HepG2 (cell line): ENCODE data around the gene GNRH2. TPM values are rescaled to one million over a fixed set of nuclear protein-coding genes. Genes with fewer than 3 reads are reported as not detected.

Experiments used
- HMG20B ChIP-seq: conservative IDR thresholded peaks from 2 replicates; pipeline ENCODE4 v1.6.1; 2016; ENCODE audit warnings: missing genetic modification reagents, missing compliant biosample characterization
- HNRNPLL ChIP-seq: fragments of 200-400 bp; formaldehyde crosslinking; IDR thresholded peaks from 2 replicates; pipeline ENCODE4 v1.6.1; 2017; ENCODE audit warnings: mild to moderate bottlenecking, low read depth, low read length; ENCODE audit not compliant: poor library complexity, severe bottlenecking
- MLLT10 ChIP-seq: sonication (generic); formaldehyde crosslinking; IDR thresholded peaks from 2 replicates; pipeline ENCODE4 v1.4.0; 2020; ENCODE audit warnings: missing genetic modification reagents
- NBN ChIP-seq: fragments of 450-650 bp; conservative IDR thresholded peaks from 2 replicates; pipeline ENCODE4 v1.6.1; 2017
- NR2F2 ChIP-seq: IDR thresholded peaks from 2 replicates; pipeline ENCODE4 v1.6.1; 2012; ENCODE audit warnings: low read depth, inconsistent platforms, borderline replicate concordance
- ZNF274 ChIP-seq: sonication (generic); formaldehyde crosslinking; IDR thresholded peaks from 2 replicates; pipeline ENCODE4 v1.5.1; 2020; ENCODE audit warnings: mild to moderate bottlenecking, missing genetic modification reagents
- ZNF33A ChIP-seq: sonication (generic); formaldehyde crosslinking; IDR thresholded peaks from 2 replicates; pipeline ENCODE4 v1.5.1; 2020; ENCODE audit warnings: missing genetic modification reagents, mild to moderate bottlenecking, moderate library complexity, borderline replicate concordance
- ZNF563 ChIP-seq: sonication (generic); formaldehyde crosslinking; IDR thresholded peaks from 2 replicates; pipeline ENCODE4 v1.8.0; 2022; ENCODE audit warnings: mild to moderate bottlenecking, moderate library complexity, missing genetic modification reagents
- ZNF782 ChIP-seq: sonication (generic); formaldehyde crosslinking; IDR thresholded peaks from 2 replicates; pipeline ENCODE4 v1.4.0; 2020; ENCODE audit warnings: missing genetic modification reagents, mild to moderate bottlenecking, borderline replicate concordance
- ZNF790 ChIP-seq: sonication (generic); formaldehyde crosslinking; IDR thresholded peaks from 2 replicates; pipeline ENCODE4 v1.8.0; 2022; ENCODE audit warnings: missing genetic modification reagents, mild to moderate bottlenecking, borderline replicate concordance
- ZSCAN21 ChIP-seq: sonication (generic); formaldehyde crosslinking; IDR thresholded peaks from 2 replicates; pipeline ENCODE4 v1.8.0; 2022; ENCODE audit warnings: mild to moderate bottlenecking, missing genetic modification reagents, moderate library complexity, borderline replicate concordance
- polyA plus RNA-seq, 8 experiments: library from polyadenylated mRNA; depleted of rRNA in 3 of 8; stranded (reverse) in 7 of 8; unstranded in 1 of 8; fragments of >200 nt; fragmentation: Illumina TruSeq in 4 of 8; extraction: Trizol in 4 of 8; gene quantifications; 2 replicates each; pipeline versions ENCODE4 v1.2.1 to v1.2.3, GENCODE V29; 2011 to 2016; ENCODE audit warnings: low read depth in 4 of 8, missing spikeins in 1 of 8, mixed read lengths in 1 of 8; ENCODE audit not compliant: insufficient read depth in 1 of 8
- total RNA-seq, 5 experiments: library from RNA; depleted of rRNA; stranded (reverse); fragments of >200 nt; fragmentation: Illumina TruSeq; extraction: Trizol; gene quantifications; 2 replicates each; pipeline ENCODE4 v1.2.3, GENCODE V29; 2016; ENCODE audit warnings: low read depth in 1 of 5
- TF ChIP-seq, protein P1 (sequence below): sonication (generic); formaldehyde crosslinking; IDR thresholded peaks from 2 replicates; pipeline ENCODE4 v1.4.0; 2020; ENCODE audit warnings: missing genetic modification reagents
- TF ChIP-seq, protein P2 (sequence below): sonication (generic); formaldehyde crosslinking; IDR thresholded peaks from 2 replicates; pipeline ENCODE4; 2020; ENCODE audit warnings: missing genetic modification reagents, mild to moderate bottlenecking, borderline replicate concordance
- TF ChIP-seq, protein P3 (sequence below): IDR thresholded peaks from 2 replicates; pipeline ENCODE4 v1.6.1; 2016; ENCODE audit warnings: missing compliant biosample characterization, missing genetic modification reagents, borderline replicate concordance

The GNRH2 gene
- total and polyA plus RNA-seq, 2 of the 13 experiments (the other 11 are each of a cell fraction or from before 2014, with no cell fraction given): 0.28 TPM; not detected in 1

DNA sequence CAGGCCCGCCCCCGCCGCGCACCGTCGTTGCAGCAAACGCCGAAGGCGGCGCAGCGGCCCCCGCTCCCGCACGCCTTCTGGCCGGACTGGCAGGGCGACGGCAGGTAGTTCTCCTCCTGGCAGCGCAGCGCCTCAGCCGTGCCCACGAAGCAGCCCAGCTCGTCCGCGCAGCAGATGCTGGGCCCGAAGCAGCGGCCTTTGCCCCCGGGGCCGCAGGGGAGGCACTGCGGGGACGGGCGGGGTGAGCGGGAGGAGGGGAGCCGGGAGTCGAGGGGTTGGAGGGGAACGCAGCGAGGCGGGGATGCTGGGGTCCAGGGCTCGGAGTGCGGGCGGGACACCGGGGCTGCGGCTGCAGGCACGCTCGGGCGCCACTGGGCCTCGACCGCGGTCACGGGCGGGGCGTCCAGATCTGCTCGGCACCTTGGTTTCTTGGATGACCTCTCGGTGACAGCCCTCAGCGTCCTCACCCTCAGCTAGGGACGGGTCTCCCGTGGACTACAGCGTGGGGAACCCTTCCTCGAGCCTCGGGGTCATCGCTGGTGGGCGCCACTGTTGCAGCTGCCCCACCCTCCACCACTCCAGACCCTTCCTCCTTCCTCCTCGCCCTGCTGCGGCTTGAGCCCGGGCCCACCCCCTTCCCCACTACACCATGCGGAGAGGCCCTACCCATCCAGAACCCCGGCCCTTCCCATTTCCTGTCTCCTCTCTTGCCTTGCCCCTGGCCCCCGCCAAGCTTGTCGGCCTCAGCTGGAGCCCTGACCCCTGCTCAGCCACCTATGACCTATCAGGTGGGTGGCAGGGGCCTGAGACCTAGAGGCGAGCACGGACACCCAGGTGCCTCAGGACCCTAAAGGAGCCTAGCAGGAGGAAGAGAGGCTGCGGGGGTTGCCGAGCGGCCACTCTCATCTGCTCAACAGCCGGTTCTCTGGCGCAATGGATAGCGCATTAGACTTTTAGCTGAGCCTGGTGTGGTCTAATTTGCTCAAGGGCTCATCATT lies 39.8 kb downstream of the GNRH2 start (continued):
- TF ChIP-seq, protein P1, sequence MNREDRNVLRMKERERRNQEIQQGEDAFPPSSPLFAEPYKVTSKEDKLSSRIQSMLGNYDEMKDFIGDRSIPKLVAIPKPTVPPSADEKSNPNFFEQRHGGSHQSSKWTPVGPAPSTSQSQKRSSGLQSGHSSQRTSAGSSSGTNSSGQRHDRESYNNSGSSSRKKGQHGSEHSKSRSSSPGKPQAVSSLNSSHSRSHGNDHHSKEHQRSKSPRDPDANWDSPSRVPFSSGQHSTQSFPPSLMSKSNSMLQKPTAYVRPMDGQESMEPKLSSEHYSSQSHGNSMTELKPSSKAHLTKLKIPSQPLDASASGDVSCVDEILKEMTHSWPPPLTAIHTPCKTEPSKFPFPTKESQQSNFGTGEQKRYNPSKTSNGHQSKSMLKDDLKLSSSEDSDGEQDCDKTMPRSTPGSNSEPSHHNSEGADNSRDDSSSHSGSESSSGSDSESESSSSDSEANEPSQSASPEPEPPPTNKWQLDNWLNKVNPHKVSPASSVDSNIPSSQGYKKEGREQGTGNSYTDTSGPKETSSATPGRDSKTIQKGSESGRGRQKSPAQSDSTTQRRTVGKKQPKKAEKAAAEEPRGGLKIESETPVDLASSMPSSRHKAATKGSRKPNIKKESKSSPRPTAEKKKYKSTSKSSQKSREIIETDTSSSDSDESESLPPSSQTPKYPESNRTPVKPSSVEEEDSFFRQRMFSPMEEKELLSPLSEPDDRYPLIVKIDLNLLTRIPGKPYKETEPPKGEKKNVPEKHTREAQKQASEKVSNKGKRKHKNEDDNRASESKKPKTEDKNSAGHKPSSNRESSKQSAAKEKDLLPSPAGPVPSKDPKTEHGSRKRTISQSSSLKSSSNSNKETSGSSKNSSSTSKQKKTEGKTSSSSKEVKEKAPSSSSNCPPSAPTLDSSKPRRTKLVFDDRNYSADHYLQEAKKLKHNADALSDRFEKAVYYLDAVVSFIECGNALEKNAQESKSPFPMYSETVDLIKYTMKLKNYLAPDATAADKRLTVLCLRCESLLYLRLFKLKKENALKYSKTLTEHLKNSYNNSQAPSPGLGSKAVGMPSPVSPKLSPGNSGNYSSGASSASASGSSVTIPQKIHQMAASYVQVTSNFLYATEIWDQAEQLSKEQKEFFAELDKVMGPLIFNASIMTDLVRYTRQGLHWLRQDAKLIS: no peak
- TF ChIP-seq ZNF790 (CRISPR knock-in tag) (no peak), ZSCAN21 (CRISPR knock-in tag) (peak; percentile 55; the same call in 1 of the 2 replicates), HMG20B (CRISPR knock-in tag) (no peak), MLLT10 (CRISPR knock-in tag) (no peak), ZNF782 (CRISPR knock-in tag) (no peak; the same call in 1 of the 2 replicates), ZNF563 (CRISPR knock-in tag) (no peak), NBN (no peak), HNRNPLL (peak; percentile 41), ZNF274 (peak; percentile 55; the same call in 1 of the 2 replicates), ZNF33A (CRISPR knock-in tag) (no peak), NR2F2 (no peak)
- TF ChIP-seq, protein P2, sequence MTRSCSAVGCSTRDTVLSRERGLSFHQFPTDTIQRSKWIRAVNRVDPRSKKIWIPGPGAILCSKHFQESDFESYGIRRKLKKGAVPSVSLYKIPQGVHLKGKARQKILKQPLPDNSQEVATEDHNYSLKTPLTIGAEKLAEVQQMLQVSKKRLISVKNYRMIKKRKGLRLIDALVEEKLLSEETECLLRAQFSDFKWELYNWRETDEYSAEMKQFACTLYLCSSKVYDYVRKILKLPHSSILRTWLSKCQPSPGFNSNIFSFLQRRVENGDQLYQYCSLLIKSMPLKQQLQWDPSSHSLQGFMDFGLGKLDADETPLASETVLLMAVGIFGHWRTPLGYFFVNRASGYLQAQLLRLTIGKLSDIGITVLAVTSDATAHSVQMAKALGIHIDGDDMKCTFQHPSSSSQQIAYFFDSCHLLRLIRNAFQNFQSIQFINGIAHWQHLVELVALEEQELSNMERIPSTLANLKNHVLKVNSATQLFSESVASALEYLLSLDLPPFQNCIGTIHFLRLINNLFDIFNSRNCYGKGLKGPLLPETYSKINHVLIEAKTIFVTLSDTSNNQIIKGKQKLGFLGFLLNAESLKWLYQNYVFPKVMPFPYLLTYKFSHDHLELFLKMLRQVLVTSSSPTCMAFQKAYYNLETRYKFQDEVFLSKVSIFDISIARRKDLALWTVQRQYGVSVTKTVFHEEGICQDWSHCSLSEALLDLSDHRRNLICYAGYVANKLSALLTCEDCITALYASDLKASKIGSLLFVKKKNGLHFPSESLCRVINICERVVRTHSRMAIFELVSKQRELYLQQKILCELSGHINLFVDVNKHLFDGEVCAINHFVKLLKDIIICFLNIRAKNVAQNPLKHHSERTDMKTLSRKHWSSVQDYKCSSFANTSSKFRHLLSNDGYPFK (CRISPR knock-in tag): 0 out of 2 replicates have a peak, but pooled peaks have one; percentile 41
- TF ChIP-seq, protein P3, sequence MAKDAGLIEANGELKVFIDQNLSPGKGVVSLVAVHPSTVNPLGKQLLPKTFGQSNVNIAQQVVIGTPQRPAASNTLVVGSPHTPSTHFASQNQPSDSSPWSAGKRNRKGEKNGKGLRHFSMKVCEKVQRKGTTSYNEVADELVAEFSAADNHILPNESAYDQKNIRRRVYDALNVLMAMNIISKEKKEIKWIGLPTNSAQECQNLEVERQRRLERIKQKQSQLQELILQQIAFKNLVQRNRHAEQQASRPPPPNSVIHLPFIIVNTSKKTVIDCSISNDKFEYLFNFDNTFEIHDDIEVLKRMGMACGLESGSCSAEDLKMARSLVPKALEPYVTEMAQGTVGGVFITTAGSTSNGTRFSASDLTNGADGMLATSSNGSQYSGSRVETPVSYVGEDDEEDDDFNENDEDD (CRISPR knock-in tag): no peak
